NB4 (cell line): ENCODE results near the gene ATP11A.

Source experiments
- DNase-seq: peaks from one replicate; pipeline ENCODE4 v3.0.0; 2010; ENCODE audit warnings: low read depth
- H3K4me3 ChIP-seq: one replicate; pipeline ENCODE4 v1.5.1; 2011; ENCODE audit warnings: mild to moderate bottlenecking, low read depth, low read length, moderate library complexity
- CTCF ChIP-seq: IDR thresholded peaks from one replicate; pipeline ENCODE4 v1.5.1; 2012; ENCODE audit warnings: low read depth, low read length
- MAX ChIP-seq: IDR thresholded peaks from 2 replicates; pipeline ENCODE4 v1.6.1; 2011; ENCODE audit warnings: low read depth, low read length
- MYC ChIP-seq: IDR thresholded peaks from 2 replicates; pipeline ENCODE4 v1.6.1; 2011; ENCODE audit warnings: low read depth, low read length
- POLR2A ChIP-seq: IDR thresholded peaks from 2 replicates; pipeline ENCODE4 v1.6.1; 2011; ENCODE audit warnings: mild to moderate bottlenecking; ENCODE audit not compliant: insufficient read length; ENCODE audit errors: extremely low read depth

Gene ATP11A

GRCh38 chr13:112647256-112647655 is 42.6 kb upstream of the ATP11A start:
- no peak overlapping the region for H3K4me3 ChIP-seq
- TF ChIP-seq MAX = no peak
- TF ChIP-seq CTCF = no peak
- no peak for TF ChIP-seq POLR2A
- no peak for TF ChIP-seq MYC
- no peak for DNase-seq

- TF ChIP-seq MAX (no peak), POLR2A (no peak), CTCF (no peak), MYC (no peak)
- no peak overlapping the region for H3K4me3 ChIP-seq
- no peak for DNase-seq
These were observed 41.7 kb upstream of the ATP11A start for GRCh38 chr13:112648101-112648500.

- H3K4me3 ChIP-seq = no peak overlapping the region
- DNase-seq = no peak
- no peak for TF ChIP-seq MYC
- TF ChIP-seq POLR2A = no peak
- TF ChIP-seq MAX = no peak
- no peak for TF ChIP-seq CTCF
These were observed 40.7 kb upstream of the ATP11A start for GRCh38 chr13:112648966-112649690.

GRCh38 chr13:112651311-112651710 is 38.5 kb upstream of the ATP11A start:
- DNase-seq = no peak
- no peak overlapping the region for H3K4me3 ChIP-seq
- TF ChIP-seq CTCF = no peak
- no peak for TF ChIP-seq MAX
- TF ChIP-seq MYC = no peak
- TF ChIP-seq POLR2A = no peak

- TF ChIP-seq MAX (no peak), MYC (no peak), CTCF (no peak), POLR2A (no peak)
- DNase-seq = no peak
These were observed 37.9 kb upstream of the ATP11A start for GRCh38 chr13:112651750-112652511.

More at GRCh38 chr13:112651750-112652511, 37.9 kb upstream of the ATP11A start:
- H3K4me3 ChIP-seq = no peak overlapping the region
